Esophagus muscularis mucosa (tissue), 4 donors: ENCODE data around the gene SUN3.

Source experiments
- CTCF ChIP-seq, 3 experiments: fragments of 200-600 bp in 2 of 3; fragments of 450-650 bp in 1 of 3; sonication (generic) in 2 of 3; IDR thresholded peaks; one replicate each; pipeline ENCODE4 v1.5.1; 2017 to 2019; ENCODE audit warnings: antibody characterized with exemption in 3 of 3, mild to moderate bottlenecking in 2 of 3, moderate library complexity in 1 of 3
- EP300 ChIP-seq: sonication (generic); formaldehyde crosslinking; IDR thresholded peaks from one replicate; pipeline ENCODE4 v1.6.1; 2017; ENCODE audit warnings: antibody characterized with exemption
- POLR2A ChIP-seq: fragments of 450-650 bp; IDR thresholded peaks from one replicate; pipeline ENCODE4 v1.6.1; 2017; ENCODE audit warnings: antibody characterized with exemption, moderate library complexity, mild to moderate bottlenecking, low read depth
- POLR2AphosphoS5 ChIP-seq, 2 donors: sonication (generic); formaldehyde crosslinking; IDR thresholded peaks; one replicate each; pipeline ENCODE4 v1.6.1; 2017; ENCODE audit warnings: antibody characterized with exemption in 2 of 2

- TF ChIP-seq CTCF (IDR thresholded peaks at IDR 0.05): no peak
- TF ChIP-seq EP300: no peak
- no peak for TF ChIP-seq POLR2A
- no peak for TF ChIP-seq POLR2AphosphoS5 (IDR thresholded peaks at IDR 0.05)
These were observed 90.2 kb downstream of the SUN3 start for GRCh38 chr7:47938574-47939165.
